HG03135 (cell line): ENCODE results near the gene E2F4.

Source experiments
- ATAC-seq: cut with Tn5 transposase; IDR thresholded peaks from one replicate; pipeline ENCODE4 v1.9.1; 2021; ENCODE audit warnings: mild to moderate bottlenecking, moderate library complexity; ENCODE audit not compliant: unreplicated experiment

The E2F4 gene

GRCh38 chr16:67190448-67191399 is 1.2 kb upstream of the E2F4 start:
- no peak for ATAC-seq

GRCh38 chr16:67191411-67191994 is 452 bp upstream of the E2F4 start:
- ATAC-seq: no peak

- ATAC-seq: peak; percentile 2
Measured at GRCh38 chr16:67192781-67193361, 916 bp downstream of the E2F4 start.

- ATAC-seq: no peak
Measured at GRCh38 chr16:67193536-67193935, 1.6 kb downstream of the E2F4 start.

- ATAC-seq: no peak
Measured at GRCh38 chr16:67194260-67194659, 2.3 kb downstream of the E2F4 start.

GRCh38 chr16:67195676-67196075 is 3.7 kb downstream of the E2F4 start:
- no peak for ATAC-seq

- no peak for ATAC-seq
Measured at GRCh38 chr16:67196881-67197280, 4.9 kb downstream of the E2F4 start.

- ATAC-seq: no peak
Measured at GRCh38 chr16:67197704-67198103, 5.7 kb downstream of the E2F4 start.

- no peak for ATAC-seq
Measured at GRCh38 chr16:67198238-67198734, 6.3 kb downstream of the E2F4 start.

- ATAC-seq: no peak
Measured at GRCh38 chr16:67199011-67199807, 7.3 kb downstream of the E2F4 start, which contains the start of gene ELMO3. Gene ELMO3 (plus strand): TSS chr16:67199131. CDS start chr16:67199327, 196 bp downstream.

GRCh38 chr16:67199808-67200198 is 7.8 kb downstream of the E2F4 start:
- no peak for ATAC-seq

GRCh38 chr16:67200491-67200890 is 8.5 kb downstream of the E2F4 start:
- no peak for ATAC-seq

GRCh38 chr16:67201411-67202345 is 9.7 kb downstream of the E2F4 start:
- ATAC-seq: no peak

- no peak for ATAC-seq
Measured at GRCh38 chr16:67202426-67202825, 10.5 kb downstream of the E2F4 start.

- no peak for ATAC-seq
Measured at GRCh38 chr16:67202956-67203493, 11.1 kb downstream of the E2F4 start.

GRCh38 chr16:67204076-67204475 is 12.1 kb downstream of the E2F4 start:
- ATAC-seq: no peak

- no peak for ATAC-seq
Measured at GRCh38 chr16:67206129-67206837, 14.3 kb downstream of the E2F4 start.

GRCh38 chr16:67206838-67207248 is 14.9 kb downstream of the E2F4 start:
- ATAC-seq: no peak
